Dedifferentiated amniotic fluid mesenchymal stem cell (primary cell): Measurements from ENCODE around the gene IL34.
"Not testable (repeated sequence)": the region's sequence is repeated elsewhere in the genome, so short reads cannot be mapped to it uniquely, and the experiment has no call there.

ENCODE experiments used
- DNase-seq: peaks from one replicate; pipeline ENCODE4 v3.0.0-alpha.2; 2016; ENCODE audit errors: extremely low spot score

The IL34 gene

DNA sequence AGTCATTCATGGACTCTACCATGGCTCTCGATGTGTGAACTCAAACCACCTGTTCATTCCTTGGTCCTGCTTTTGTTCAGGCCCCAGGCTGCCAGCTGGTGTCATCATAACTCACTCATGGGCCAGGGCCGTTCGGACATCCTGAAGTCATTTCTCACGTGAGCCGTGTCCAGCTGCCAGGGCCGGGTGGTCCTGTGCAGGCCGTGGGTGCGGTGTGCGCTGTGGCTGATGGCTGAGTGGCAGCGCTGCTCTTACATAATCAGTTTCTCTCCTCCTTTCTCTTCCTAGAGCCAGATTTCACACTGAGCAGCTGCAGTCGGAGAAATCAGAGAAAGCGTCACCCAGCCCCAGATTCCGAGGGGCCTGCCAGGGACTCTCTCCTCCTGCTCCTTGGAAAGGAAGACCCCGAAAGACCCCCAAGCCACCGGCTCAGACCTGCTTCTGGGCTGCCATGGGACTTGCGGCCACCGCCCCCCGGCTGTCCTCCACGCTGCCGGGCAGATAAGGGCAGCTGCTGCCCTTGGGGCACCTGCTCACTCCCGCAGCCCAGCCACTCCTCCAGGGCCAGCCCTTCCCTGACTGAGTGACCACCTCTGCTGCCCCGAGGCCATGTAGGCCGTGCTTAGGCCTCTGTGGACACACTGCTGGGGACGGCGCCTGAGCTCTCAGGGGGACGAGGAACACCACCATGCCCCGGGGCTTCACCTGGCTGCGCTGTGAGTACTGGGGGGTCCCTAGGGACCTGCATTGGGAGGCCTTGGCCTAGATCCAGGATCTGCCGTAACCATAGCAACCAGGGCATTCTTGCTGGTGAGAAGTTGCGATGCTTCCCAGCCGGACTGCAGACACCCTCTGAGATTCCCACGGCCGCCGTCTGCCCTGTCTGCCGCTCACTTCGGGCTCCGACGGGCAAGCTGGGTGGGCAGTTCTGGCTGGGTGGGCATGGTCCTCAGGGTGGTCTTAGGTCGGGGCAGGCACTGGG lies at the start of gene IL34:
Gene IL34 (plus strand): TSS at position 300 of the 982 bp plus-strand sequence. CDS start 389 bp downstream, at position 689.
- DNase-seq, result no peak

- no peak for DNase-seq
Measured at GRCh38 chr16:70597135-70597835, 49.1 kb upstream of the IL34 start.

DNA sequence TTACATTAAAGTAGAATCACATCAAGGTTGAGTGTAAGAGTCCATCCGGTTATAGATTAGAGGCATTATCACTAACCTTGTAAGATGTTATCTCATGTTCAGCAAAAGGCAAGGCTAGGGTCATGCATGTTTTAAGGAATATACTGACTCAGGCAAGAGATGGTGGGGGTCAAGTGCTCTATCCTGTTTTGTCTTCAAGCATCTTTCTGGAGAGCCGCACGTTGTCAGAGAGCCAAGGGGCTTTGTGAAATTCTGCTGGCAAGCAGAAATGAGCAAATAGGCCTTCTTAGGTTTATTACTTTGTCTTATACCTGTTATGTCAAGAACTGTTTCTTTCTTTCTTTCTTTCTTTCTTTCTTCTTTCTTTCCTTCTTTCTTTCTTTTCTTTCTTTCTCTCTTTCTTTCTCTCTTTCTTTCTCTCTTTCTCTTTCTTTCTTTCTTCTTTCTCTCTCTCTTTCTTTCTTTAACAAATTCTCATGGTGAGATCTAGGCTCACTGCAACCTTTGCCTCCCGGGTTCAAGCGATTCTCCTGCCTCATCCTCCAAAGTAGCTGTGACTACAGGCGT lies 47.3 kb upstream of the IL34 start:
- no peak for DNase-seq

DNA sequence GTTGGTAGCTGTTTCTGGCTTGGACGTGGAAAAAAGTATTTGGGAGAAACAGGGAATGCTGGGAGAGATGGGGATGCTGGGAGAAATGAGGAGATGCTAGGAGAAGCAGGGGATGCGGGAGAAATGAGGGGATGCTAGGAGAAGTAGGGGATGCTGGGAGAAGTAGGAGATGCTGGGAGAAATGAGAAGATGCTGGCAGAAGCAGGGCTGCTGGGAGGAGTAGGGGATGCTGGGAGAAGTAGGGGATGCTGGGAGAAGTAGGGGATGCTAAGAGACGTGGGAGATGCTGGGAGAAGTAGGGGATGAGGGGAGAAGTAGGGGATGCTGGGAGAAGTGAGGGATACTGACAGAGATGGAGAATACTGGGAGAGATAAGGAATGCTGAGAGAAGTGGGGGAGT lies 45.6 kb upstream of the IL34 start:
- DNase-seq, result no peak

GRCh38 chr16:70601576-70602575 lies 44.5 kb upstream of the IL34 start:
- DNase-seq, result no peak

GRCh38 chr16:70602831-70603230 lies 43.5 kb upstream of the IL34 start:
- DNase-seq, result no peak

GRCh38 chr16:70604407-70605282 lies 41.7 kb upstream of the IL34 start:
- DNase-seq, result no peak

DNA sequence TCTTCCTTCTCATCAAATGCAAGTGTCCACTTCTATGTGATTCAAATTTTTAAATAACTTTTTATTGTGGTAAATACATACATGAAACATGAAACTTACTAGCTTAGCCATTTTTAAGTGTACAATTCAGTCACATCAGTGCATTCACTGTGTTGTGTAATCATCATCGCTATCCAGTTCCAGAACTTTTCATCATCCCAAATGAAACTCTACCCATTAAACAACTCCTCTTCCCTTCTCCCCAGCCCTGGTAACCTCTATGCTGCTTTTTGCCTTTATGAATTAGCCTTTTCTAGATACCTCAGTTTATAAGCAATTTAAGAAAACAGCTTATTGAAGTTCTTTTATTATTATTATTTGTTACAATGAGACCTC lies 41.1 kb upstream of the IL34 start:
- no peak for DNase-seq

GRCh38 chr16:70608521-70608920 lies 37.8 kb upstream of the IL34 start:
- DNase-seq, result no peak

DNA sequence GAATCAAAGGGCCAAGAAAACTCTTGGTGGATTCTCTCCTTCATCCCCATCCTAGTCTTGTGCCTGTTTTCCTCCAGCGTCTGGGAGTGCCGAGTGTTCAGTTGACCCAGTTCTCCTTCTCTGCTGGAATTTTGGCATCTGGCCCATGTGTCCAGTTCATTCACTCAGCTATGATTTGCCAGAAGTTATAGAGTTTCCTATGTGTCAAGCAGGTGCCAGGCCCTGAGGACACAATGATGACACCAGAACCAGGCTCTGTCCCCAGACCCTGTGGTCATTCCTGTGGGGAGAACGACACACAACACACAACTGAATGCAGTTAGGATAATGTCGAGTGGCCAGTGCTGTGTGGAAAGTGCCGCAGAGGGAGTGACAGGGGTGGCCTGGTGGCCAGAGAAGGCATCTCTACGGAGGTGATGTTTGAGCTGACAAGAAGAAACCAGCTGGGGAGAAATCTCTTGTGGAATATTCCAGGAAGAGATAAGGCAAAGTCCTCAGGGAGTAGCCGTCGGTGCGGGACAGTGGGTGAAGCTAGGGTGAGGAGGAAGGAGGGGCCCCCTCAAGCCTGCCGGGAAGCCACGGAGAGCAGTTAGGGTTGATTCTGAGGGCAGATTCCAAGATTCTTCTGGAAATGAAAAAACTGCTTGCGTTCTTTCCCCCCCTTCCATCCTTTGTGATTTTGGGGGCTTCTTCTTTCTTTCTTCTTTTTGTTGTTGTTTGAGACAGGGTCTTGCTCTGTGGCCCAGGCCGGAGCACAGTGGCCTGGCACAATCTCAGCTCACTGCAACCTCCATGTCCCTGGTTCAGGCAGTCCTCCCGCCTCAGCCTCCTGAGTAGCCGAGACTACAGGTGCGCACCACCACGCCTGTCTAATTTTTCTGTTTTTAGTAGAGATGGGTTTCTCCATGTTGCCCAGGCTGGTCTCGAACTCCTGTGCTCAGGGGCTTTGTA lies 35.8 kb upstream of the IL34 start:
- no peak for DNase-seq

GRCh38 chr16:70611224-70611598 lies 35.1 kb upstream of the IL34 start:
- DNase-seq, result no peak

DNA sequence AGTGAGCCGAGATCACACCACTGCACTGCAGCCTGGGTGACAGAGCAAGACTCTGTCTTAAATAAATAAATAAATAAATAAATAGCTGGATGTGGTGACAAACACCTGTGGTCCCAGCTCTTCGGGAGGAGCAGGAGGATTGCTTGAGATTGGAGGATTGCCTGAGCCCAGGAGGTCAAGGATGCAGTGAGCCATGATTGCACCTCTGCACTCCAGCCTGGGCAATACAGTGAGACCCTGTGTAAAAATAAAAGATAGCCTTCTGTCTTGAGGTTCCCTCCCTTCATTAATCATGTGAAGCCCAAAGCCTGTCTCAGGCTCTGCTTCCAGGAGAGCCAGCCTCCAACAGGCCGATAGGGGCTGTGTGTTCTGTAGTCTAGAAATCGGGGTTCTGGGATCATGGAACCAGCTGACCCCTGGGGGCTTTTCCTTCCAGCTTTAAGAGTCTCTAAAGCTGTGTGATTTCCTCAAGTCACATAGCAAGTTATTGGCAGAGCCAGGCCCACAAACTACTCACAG lies 34.5 kb upstream of the IL34 start:
- DNase-seq, result no peak

- DNase-seq, result no peak
Measured at GRCh38 chr16:70612931-70613330, 33.4 kb upstream of the IL34 start.

- DNase-seq, result no peak
Measured at GRCh38 chr16:70614208-70614951, 32.0 kb upstream of the IL34 start.

DNA sequence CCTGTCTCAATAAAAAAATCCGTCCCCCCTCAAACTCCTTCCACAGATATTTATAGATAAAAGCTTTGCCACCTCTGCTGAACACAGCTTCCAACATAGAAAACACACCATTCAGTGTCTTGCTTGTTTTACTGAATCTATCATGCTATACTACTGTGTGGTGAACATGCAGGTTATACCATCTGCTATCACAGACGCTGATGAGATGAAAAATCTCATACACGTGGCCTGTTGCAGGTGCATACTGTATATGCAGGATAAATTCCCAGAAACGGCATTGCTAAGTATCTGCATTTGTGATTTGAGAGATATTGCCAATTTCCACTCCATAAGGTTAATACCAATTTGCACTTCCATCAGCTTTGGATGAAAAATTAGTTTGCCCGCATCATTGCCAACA lies 30.4 kb upstream of the IL34 start:
- no peak for DNase-seq

DNA sequence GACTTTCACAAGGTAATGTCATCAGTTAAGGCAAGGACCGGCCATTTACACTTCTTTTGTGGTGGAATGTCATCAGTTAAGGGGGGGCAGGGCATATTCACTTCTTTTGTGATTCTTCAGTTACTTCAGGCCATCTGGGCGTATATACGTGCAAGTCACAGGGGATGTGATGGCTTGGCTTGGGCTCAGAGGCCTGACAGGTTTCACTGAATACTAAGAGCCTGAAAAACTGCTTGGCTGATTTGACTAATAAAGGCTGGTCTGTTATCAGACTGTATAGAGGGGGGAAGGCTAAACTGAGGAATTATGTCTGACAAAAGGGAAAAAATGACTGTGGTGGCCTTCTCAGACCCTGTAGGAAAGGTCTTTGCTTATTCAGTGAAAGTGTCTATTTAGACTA lies 24.5 kb upstream of the IL34 start:
- not testable (repeated sequence) for DNase-seq

DNA sequence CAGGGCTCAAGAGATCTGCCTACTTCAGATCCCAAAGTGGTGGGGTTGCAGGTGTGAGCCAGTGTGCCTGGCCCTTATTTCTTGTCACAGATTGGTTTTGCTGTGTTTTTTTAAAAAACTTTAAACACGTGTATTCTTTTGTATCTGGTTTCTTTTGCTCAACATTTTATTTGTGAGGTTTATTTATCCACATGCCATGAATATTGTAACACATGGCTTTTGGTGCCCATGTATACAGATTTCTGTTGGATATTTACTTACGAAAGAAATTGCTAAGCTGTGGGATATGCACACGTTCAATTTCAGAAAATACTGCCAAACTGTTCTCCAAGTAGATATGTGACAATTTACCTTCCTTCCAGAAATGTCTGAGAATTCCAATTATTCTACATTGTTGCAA lies 18.7 kb upstream of the IL34 start:
- DNase-seq, result no peak
